Tibial nerve (tissue), 3 donors: ENCODE results near the gene LRRC42.

Source experiments
- EP300 ChIP-seq, 2 donors: sonication (generic); formaldehyde crosslinking; IDR thresholded peaks; one replicate each; pipeline ENCODE4 v1.6.1; 2017; ENCODE audit warnings: antibody characterized with exemption in 2 of 2, mild to moderate bottlenecking in 1 of 2
- POLR2A ChIP-seq, 2 donors: fragments of 450-650 bp; IDR thresholded peaks; one replicate each; pipeline ENCODE4 v1.6.1; 2017; ENCODE audit warnings: antibody characterized with exemption in 2 of 2, mild to moderate bottlenecking in 2 of 2, moderate library complexity in 2 of 2

- TF ChIP-seq POLR2A (IDR thresholded peaks at IDR 0.05) = no peak
- TF ChIP-seq EP300 (IDR thresholded peaks at IDR 0.05) = no peak
Observed at GRCh38 chr1:53929246-53929960, 16.7 kb upstream of the LRRC42 start.
